Type B pancreatic cell (in vitro differentiated cells): ENCODE data around the gene CLDN20. TPM values are rescaled to one million over a fixed set of nuclear protein-coding genes. Genes with fewer than 3 reads are reported as not detected.

Experiments
- DNase-seq: peaks from one replicate; pipeline ENCODE4 v3.0.0; 2021; ENCODE audit warnings: mixed read lengths; ENCODE audit not compliant: unreplicated experiment; ENCODE audit errors: extremely low spot score
- H3K27ac Mint-ChIP-seq: 2 replicates; pipeline ENCODE4 v1.8.0; 2021; ENCODE audit warnings: mild to moderate bottlenecking, mixed read lengths
- H3K27me3 Mint-ChIP-seq: 2 replicates; pipeline ENCODE4 v1.8.0; 2021; ENCODE audit warnings: mixed read lengths
- H3K36me3 Mint-ChIP-seq: 2 replicates; pipeline ENCODE4 v1.8.0; 2021; ENCODE audit warnings: mixed read lengths
- H3K4me1 Mint-ChIP-seq: one replicate; pipeline ENCODE4 v1.8.0; 2021; ENCODE audit warnings: mixed read lengths; ENCODE audit not compliant: unreplicated experiment
- H3K4me3 Mint-ChIP-seq: 2 replicates; pipeline ENCODE4 v1.8.0; 2021; ENCODE audit warnings: mild to moderate bottlenecking, mixed read lengths
- H3K9me3 Mint-ChIP-seq: 2 replicates; pipeline ENCODE4 v1.8.0; 2021; ENCODE audit warnings: mixed read lengths
- CTCF ChIP-seq: fragments of 200-600 bp; sonication (generic); conservative IDR thresholded peaks from 2 replicates; pipeline ENCODE4 v1.5.0; 2021; ENCODE audit warnings: antibody characterized with exemption, mild to moderate bottlenecking
- total RNA-seq: library from RNA; stranded (reverse); gene quantifications from 2 replicates; pipeline ENCODE4 v1.2.1, GENCODE V29; 2021; ENCODE audit warnings: low replicate concordance

CLDN20 gene
- total RNA-seq, 1 donor from 2014 or later, result not detected

- no peaks in the 10 kb centered on the region for H3K36me3 Mint-ChIP-seq
Measured at GRCh38 chr6:155317186-155317585, 53.4 kb downstream of the CLDN20 start.

GRCh38 chr6:155319902-155320301 lies 56.1 kb downstream of the CLDN20 start:
- Mint-ChIP-seq H3K4me1 (peaks cover 7% of the 10 kb centered on the region), H3K27ac (no peak overlapping the region), H3K36me3 (no peaks in the 10 kb centered on the region), H3K9me3 (no peaks in the 10 kb centered on the region), H3K4me3 (no peak overlapping the region), H3K27me3 (no peaks in the 10 kb centered on the region)
- no peak for DNase-seq
- no peak for TF ChIP-seq CTCF

More at GRCh38 chr6:155317186-155317585, 53.4 kb downstream of the CLDN20 start:
- peak; percentile 47 for TF ChIP-seq CTCF
- Mint-ChIP-seq H3K27me3 (no peaks in the 10 kb centered on the region), H3K9me3 (no peaks in the 10 kb centered on the region), H3K4me3 (no peak overlapping the region), H3K4me1 (peaks cover 17% of the 10 kb centered on the region), H3K27ac (no peak overlapping the region)
- DNase-seq, result no peak

- no peak for TF ChIP-seq CTCF
- Mint-ChIP-seq H3K4me1 (peaks cover 13% of the 10 kb centered on the region), H3K36me3 (no peaks in the 10 kb centered on the region), H3K27ac (no peak overlapping the region), H3K9me3 (no peaks in the 10 kb centered on the region), H3K4me3 (no peak overlapping the region), H3K27me3 (no peaks in the 10 kb centered on the region)
- DNase-seq, result no peak
Measured at GRCh38 chr6:155324172-155324571, 60.4 kb downstream of the CLDN20 start.

- no peaks in the 10 kb centered on the region for H3K36me3 Mint-ChIP-seq
- no peak for DNase-seq
- TF ChIP-seq CTCF, result no peak
- no peaks in the 10 kb centered on the region for H3K27me3 Mint-ChIP-seq
- H3K27ac Mint-ChIP-seq, result no peak overlapping the region
- peaks cover 13% of the 10 kb centered on the region for H3K4me1 Mint-ChIP-seq
- no peaks in the 10 kb centered on the region for H3K9me3 Mint-ChIP-seq
- no peak overlapping the region for H3K4me3 Mint-ChIP-seq
Measured at GRCh38 chr6:155324993-155325392, 61.2 kb downstream of the CLDN20 start.

GRCh38 chr6:155325700-155326516 lies 62.1 kb downstream of the CLDN20 start:
- no peak for DNase-seq
- H3K4me1 Mint-ChIP-seq, result peaks cover 13% of the 10 kb centered on the region
- no peaks in the 10 kb centered on the region for H3K27me3 Mint-ChIP-seq
- no peak overlapping the region for H3K4me3 Mint-ChIP-seq
- H3K36me3 Mint-ChIP-seq, result no peaks in the 10 kb centered on the region
- H3K9me3 Mint-ChIP-seq, result no peaks in the 10 kb centered on the region
- no peak for TF ChIP-seq CTCF
- H3K27ac Mint-ChIP-seq, result no peak overlapping the region

Other genes starting within 250 kb of the CLDN20 start
- 18.5 and 25.4 TPM in 2 replicates for gene TFB1M, start 50.5 kb downstream of the CLDN20 start, total RNA-seq
- not detected in 2 replicates for gene NOX3, start 191.8 kb downstream of the CLDN20 start, total RNA-seq